CD4-positive, alpha-beta T cell (primary cell): ENCODE data around the gene TEAD3. TPM values are rescaled to one million over a fixed set of nuclear protein-coding genes. Genes with fewer than 3 reads are reported as not detected.

Experiments
- ATAC-seq: fragments of 200-7000 bp; cut with Tn5 transposase; one replicate; pipeline ENCODE4 v1.10.0; 2022; ENCODE audit warnings: mild to moderate bottlenecking; ENCODE audit not compliant: poor library complexity
- CTCF ChIA-PET: fragments of 350-600 bp; sonication (Branson Sonifier 250); formaldehyde crosslinking; loops from one replicate; lab custom pipeline; 2021; ENCODE audit warnings: antibody characterized with exemption, inconsistent platforms; lab: Charles Lee
- POLR2A ChIA-PET: fragments of 350-600 bp; sonication (Branson Sonifier 250); formaldehyde crosslinking; loops from one replicate; lab custom pipeline; 2021; ENCODE audit warnings: antibody characterized with exemption, inconsistent platforms; lab: Charles Lee
- DNase-seq, 14 experiments: peaks; one replicate each; pipeline ENCODE4 v3.0.0-alpha.2; 2013 to 2020; ENCODE audit warnings: mixed read lengths in 2 of 14
- H3K27ac ChIP-seq, 2 donors: one replicate each; pipeline versions ENCODE4 v1.5.1 to v1.7.0; 2013; ENCODE audit warnings: low read length in 2 of 2, low read depth in 1 of 2, mild to moderate bottlenecking in 1 of 2
- H3K27me3 ChIP-seq, 2 experiments: 1 replicate in 1 of 2; 2 replicates in 1 of 2; pipeline versions ENCODE4 v1.6.1 to v1.7.0; 2013; ENCODE audit warnings: low read length in 2 of 2, control low read depth in 1 of 2, mild to moderate bottlenecking in 1 of 2, moderate library complexity in 1 of 2; ENCODE audit not compliant: insufficient read depth in 2 of 2, control insufficient read depth in 1 of 2
- H3K36me3 ChIP-seq: one replicate; pipeline ENCODE4 v1.6.1; 2013; ENCODE audit warnings: low read length, control low read depth; ENCODE audit not compliant: insufficient read depth
- H3K4me1 ChIP-seq: one replicate; pipeline ENCODE4 v1.6.1; 2013; ENCODE audit warnings: low read length, control low read depth; ENCODE audit not compliant: insufficient read depth
- H3K4me3 ChIP-seq: one replicate; pipeline ENCODE4 v1.5.1; 2013; ENCODE audit warnings: mild to moderate bottlenecking, low read length, moderate library complexity
- H3K9me3 ChIP-seq, 2 experiments: 1 replicate in 1 of 2; 2 replicates in 1 of 2; pipeline versions ENCODE4 v1.6.1 to v1.7.0; 2013; ENCODE audit warnings: low read length in 2 of 2, mild to moderate bottlenecking in 2 of 2, control low read depth in 1 of 2, moderate library complexity in 1 of 2; ENCODE audit not compliant: control insufficient read depth in 1 of 2, insufficient read depth in 1 of 2
- H3K27ac Mint-ChIP-seq: one replicate; pipeline ENCODE4 v1.8.0; 2020; ENCODE audit warnings: mixed read lengths
- H3K27me3 Mint-ChIP-seq: one replicate; pipeline ENCODE4 v1.8.0; 2021; ENCODE audit warnings: mixed read lengths
- H3K36me3 Mint-ChIP-seq: one replicate; pipeline ENCODE4 v1.8.0; 2021; ENCODE audit warnings: low read depth, mixed read lengths
- H3K4me1 Mint-ChIP-seq: one replicate; pipeline ENCODE4 v1.8.0; 2021; ENCODE audit warnings: low read depth, mixed read lengths
- H3K4me3 Mint-ChIP-seq: one replicate; pipeline ENCODE4 v1.8.0; 2020; ENCODE audit warnings: mild to moderate bottlenecking, mixed read lengths
- H3K9me3 Mint-ChIP-seq: one replicate; pipeline ENCODE4 v1.8.0; 2020; ENCODE audit warnings: mixed read lengths
- CTCF ChIP-seq: fragments of 200-600 bp; IDR thresholded peaks from one replicate; pipeline ENCODE4 v1.8.0; 2022; ENCODE audit warnings: antibody characterized with exemption, mild to moderate bottlenecking
- intact Hi-C, 2 experiments: fragments of 100-400 bp; cut with DNase I in 1 of 2; cut with micrococcal nuclease in 1 of 2; formaldehyde crosslinking; loops; one replicate each; pipeline versions ENCODE4 v1.15.1 to v1.9.0; 2023 to 2025; cut with DNase I, micrococcal nuclease
- total RNA-seq, 174 experiments: library from RNA in 2 of 174; stranded (reverse) in 2 of 174; gene quantifications; one replicate each; pipeline ENCODE4 v1.2.3 and lab custom pipeline; 2021 to 2026

Gene TEAD3
- total RNA-seq, 2 experiments from 2014 or later, result 0.11 TPM; not detected in 1

GRCh38 chr6:35489066-35489465 lies 7.8 kb downstream of the TEAD3 start:
- CTCF ChIA-PET, result no interaction called here

GRCh38 chr6:35488517-35488862 lies 8.4 kb downstream of the TEAD3 start:
- intact Hi-C loops, result no loop called here
- Mint-ChIP-seq H3K27me3 (no peaks in the 10 kb centered on the region), H3K4me1 (peaks cover 8% of the 10 kb centered on the region), H3K9me3 (no peaks in the 10 kb centered on the region), H3K4me3 (no peak overlapping the region), H3K36me3 (no peaks in the 10 kb centered on the region), H3K27ac (no peak overlapping the region)
- no peak overlapping the region for H3K27ac ChIP-seq
- DNase-seq, result no peak
- POLR2A ChIA-PET, result interaction anchor here (0.8 to 1.0 kb wide), 2 partner anchors 10 to 102 kb away, joined by 3 read pairs; no protein-coding TSS in a partner anchor
- peaks cover 3% of the 10 kb centered on the region for H3K4me1 ChIP-seq
- H3K4me3 ChIP-seq, result no peak overlapping the region
- no peaks in the 10 kb centered on the region for H3K9me3 ChIP-seq
- H3K27me3 ChIP-seq, result no peaks in the 10 kb centered on the region
- no peaks in the 10 kb centered on the region for H3K36me3 ChIP-seq
- CTCF ChIA-PET, result no interaction called here
- TF ChIP-seq CTCF, result no peak
- ATAC-seq, result no peak

More at GRCh38 chr6:35489066-35489465, 7.8 kb downstream of the TEAD3 start:
- H3K9me3 ChIP-seq, result no peaks in the 10 kb centered on the region
- TF ChIP-seq CTCF, result no peak
- H3K4me1 ChIP-seq, result peaks cover 7% of the 10 kb centered on the region
- no peaks in the 10 kb centered on the region for H3K36me3 ChIP-seq
- POLR2A ChIA-PET, result interaction anchor here (0.8 to 1.0 kb wide), 2 partner anchors 9 to 101 kb away, joined by 3 read pairs; no protein-coding TSS in a partner anchor
- no peak overlapping the region for H3K27ac ChIP-seq
- Mint-ChIP-seq H3K27me3 (no peaks in the 10 kb centered on the region), H3K36me3 (no peaks in the 10 kb centered on the region), H3K4me1 (peaks cover 12% of the 10 kb centered on the region), H3K9me3 (no peaks in the 10 kb centered on the region), H3K4me3 (no peak overlapping the region), H3K27ac (no peak overlapping the region)
- intact Hi-C loops, result no loop called here
- no peaks in the 10 kb centered on the region for H3K27me3 ChIP-seq
- ATAC-seq (no peak), DNase-seq (no peak)
- H3K4me3 ChIP-seq, result no peak overlapping the region

GRCh38 chr6:35487658-35488516 lies 9.0 kb downstream of the TEAD3 start:
- no peak overlapping the region for H3K4me3 Mint-ChIP-seq
- CTCF ChIA-PET, result no interaction called here
- ATAC-seq (no peak), DNase-seq (no peak)
- H3K27me3 Mint-ChIP-seq, result no peaks in the 10 kb centered on the region
- Histone ChIP-seq H3K4me3 (no peak overlapping the region), H3K27ac (no peak overlapping the region), H3K4me1 (peaks cover 3% of the 10 kb centered on the region), H3K9me3 (no peaks in the 10 kb centered on the region), H3K36me3 (no peaks in the 10 kb centered on the region), H3K27me3 (no peaks in the 10 kb centered on the region)
- no peaks in the 10 kb centered on the region for H3K36me3 Mint-ChIP-seq
- peaks cover 3% of the 10 kb centered on the region for H3K4me1 Mint-ChIP-seq
- no peak for TF ChIP-seq CTCF
- H3K27ac Mint-ChIP-seq, result no peak overlapping the region
- intact Hi-C loops, result no loop called here
- H3K9me3 Mint-ChIP-seq, result no peaks in the 10 kb centered on the region
- POLR2A ChIA-PET, result no interaction called here
